ENCODE results near the gene MIPEP.

GRCh38 chr13:23810685-23811240, 78.4 kb downstream of the MIPEP start:
- no peak for TF ChIP-seq POLR2A (IDR thresholded peaks at IDR 0.05; ENCODE audit: low read length)
- no peak for TF ChIP-seq ESRRA (IDR thresholded peaks at IDR 0.05; ENCODE audit: borderline replicate concordance, low read length)
- TF ChIP-seq CTCF (IDR thresholded peaks at IDR 0.05), result no peak
- TF ChIP-seq MAX (IDR thresholded peaks at IDR 0.05), result no peak
- no peak for TF ChIP-seq ZFP36 (IDR thresholded peaks at IDR 0.05; ENCODE audit: borderline replicate concordance, partially characterized antibody)
- no peak for TF ChIP-seq RNF2 (IDR thresholded peaks at IDR 0.05; ENCODE audit: borderline replicate concordance, low read depth)
- no peak for TF ChIP-seq POLR2AphosphoS2 (conservative IDR thresholded peaks at IDR 0.05; ENCODE audit: low read length)
- TF ChIP-seq E2F6 (IDR thresholded peaks at IDR 0.05; ENCODE audit: borderline replicate concordance, low read depth), result no peak
- TF ChIP-seq HEYL (CRISPR knock-in tag; IDR thresholded peaks at IDR 0.05), result no peak
- TF ChIP-seq MAFK (IDR thresholded peaks at IDR 0.05; ENCODE audit: partially characterized antibody), result no peak
